ENCODE data around the gene BLCAP.

The BLCAP gene

GRCh38 chr20:37565134-37565811, 37.6 kb upstream of the BLCAP start:
- no peaks in the 10 kb centered on the region for H3K4me1 ChIP-seq (ENCODE audit: control insufficient read depth, low read length)
- peaks cover 38% of the 10 kb centered on the region for H3K27me3 ChIP-seq (ENCODE audit: control insufficient read depth, low read length)
- no peaks in the 10 kb centered on the region for H3K9me3 ChIP-seq (ENCODE audit: control insufficient read depth, insufficient read depth, low read length)
- H3K27ac ChIP-seq (ENCODE audit: low read depth, low read length): no peak overlapping the region
- H3K4me3 ChIP-seq (ENCODE audit: low read length): no peak overlapping the region
- TF ChIP-seq CTCF (IDR thresholded peaks at IDR 0.05; ENCODE audit: low read depth, low read length, poor library complexity, severe bottlenecking): no peak
- no peak for TF ChIP-seq EZH2phosphoT487 (IDR thresholded peaks at IDR 0.05; ENCODE audit: borderline replicate concordance, low read length)
- no peaks in the 10 kb centered on the region for H3K36me3 ChIP-seq (ENCODE audit: control insufficient read depth, low read length)
- H3K9me2 ChIP-seq (replicated peaks; ENCODE audit: control insufficient read depth, low read length): no peaks in the 10 kb centered on the region
- no peak overlapping the region for H3K4me2 ChIP-seq (ENCODE audit: low read length)
- no peaks in the 10 kb centered on the region for H3K79me2 ChIP-seq (ENCODE audit: control insufficient read depth, low read length)
- no peaks in the 10 kb centered on the region for H4K20me1 ChIP-seq (ENCODE audit: control insufficient read depth, insufficient read depth, low read depth, low read length)
- H3F3A ChIP-seq (ENCODE audit: control insufficient read depth, insufficient read depth): no peaks in the 10 kb centered on the region

- no peak overlapping the region for H3K27ac ChIP-seq (ENCODE audit: low read depth, low read length)
- no peaks in the 10 kb centered on the region for H3K9me2 ChIP-seq (replicated peaks; ENCODE audit: control insufficient read depth, low read length)
- H3K36me3 ChIP-seq (ENCODE audit: control insufficient read depth, low read length): no peaks in the 10 kb centered on the region
- no peak for TF ChIP-seq EZH2phosphoT487 (IDR thresholded peaks at IDR 0.05; ENCODE audit: borderline replicate concordance, low read length)
- peak; percentile 89 for TF ChIP-seq CTCF (IDR thresholded peaks at IDR 0.05; ENCODE audit: low read depth, low read length, poor library complexity, severe bottlenecking)
- H4K20me1 ChIP-seq (ENCODE audit: control insufficient read depth, insufficient read depth, low read depth, low read length): no peaks in the 10 kb centered on the region
- no peak overlapping the region for H3K4me2 ChIP-seq (ENCODE audit: low read length)
- no peaks in the 10 kb centered on the region for H3F3A ChIP-seq (ENCODE audit: control insufficient read depth, insufficient read depth)
- H3K4me1 ChIP-seq (ENCODE audit: control insufficient read depth, low read length): no peaks in the 10 kb centered on the region
- no peak overlapping the region for H3K4me3 ChIP-seq (ENCODE audit: low read length)
- no peaks in the 10 kb centered on the region for H3K9me3 ChIP-seq (ENCODE audit: control insufficient read depth, insufficient read depth, low read length)
- no peaks in the 10 kb centered on the region for H3K79me2 ChIP-seq (ENCODE audit: control insufficient read depth, low read length)
- H3K27me3 ChIP-seq (ENCODE audit: control insufficient read depth, low read length): peaks cover 35% of the 10 kb centered on the region
These were observed 36.9 kb upstream of the BLCAP start for GRCh38 chr20:37564388-37565133.

GRCh38 chr20:37564016-37564387, 36.3 kb upstream of the BLCAP start:
- H4K20me1 ChIP-seq (ENCODE audit: control insufficient read depth, insufficient read depth, low read depth, low read length): no peaks in the 10 kb centered on the region
- no peaks in the 10 kb centered on the region for H3F3A ChIP-seq (ENCODE audit: control insufficient read depth, insufficient read depth)
- no peaks in the 10 kb centered on the region for H3K79me2 ChIP-seq (ENCODE audit: control insufficient read depth, low read length)
- H3K4me3 ChIP-seq (ENCODE audit: low read length): no peak overlapping the region
- H3K9me3 ChIP-seq (ENCODE audit: control insufficient read depth, insufficient read depth, low read length): no peaks in the 10 kb centered on the region
- peaks cover 30% of the 10 kb centered on the region for H3K27me3 ChIP-seq (ENCODE audit: control insufficient read depth, low read length)
- no peaks in the 10 kb centered on the region for H3K9me2 ChIP-seq (replicated peaks; ENCODE audit: control insufficient read depth, low read length)
- H3K36me3 ChIP-seq (ENCODE audit: control insufficient read depth, low read length): no peaks in the 10 kb centered on the region
- TF ChIP-seq EZH2phosphoT487 (IDR thresholded peaks at IDR 0.05; ENCODE audit: borderline replicate concordance, low read length) (no peak), CTCF (IDR thresholded peaks at IDR 0.05; ENCODE audit: low read depth, low read length, poor library complexity, severe bottlenecking) (no peak)
- H3K27ac ChIP-seq (ENCODE audit: low read depth, low read length): no peak overlapping the region
- H3K4me2 ChIP-seq (ENCODE audit: low read length): no peak overlapping the region
- H3K4me1 ChIP-seq (ENCODE audit: control insufficient read depth, low read length): no peaks in the 10 kb centered on the region
